Measurements from ENCODE around the gene ST6GALNAC1. TPM values are rescaled to one million over a fixed set of nuclear protein-coding genes. Genes with fewer than 3 reads are reported as not detected.

The ST6GALNAC1 gene
- total and polyA plus RNA-seq, 2 of the 13 experiments (the other 11 are each of a cell fraction or from before 2014, with no cell fraction given), result not detected

DNA sequence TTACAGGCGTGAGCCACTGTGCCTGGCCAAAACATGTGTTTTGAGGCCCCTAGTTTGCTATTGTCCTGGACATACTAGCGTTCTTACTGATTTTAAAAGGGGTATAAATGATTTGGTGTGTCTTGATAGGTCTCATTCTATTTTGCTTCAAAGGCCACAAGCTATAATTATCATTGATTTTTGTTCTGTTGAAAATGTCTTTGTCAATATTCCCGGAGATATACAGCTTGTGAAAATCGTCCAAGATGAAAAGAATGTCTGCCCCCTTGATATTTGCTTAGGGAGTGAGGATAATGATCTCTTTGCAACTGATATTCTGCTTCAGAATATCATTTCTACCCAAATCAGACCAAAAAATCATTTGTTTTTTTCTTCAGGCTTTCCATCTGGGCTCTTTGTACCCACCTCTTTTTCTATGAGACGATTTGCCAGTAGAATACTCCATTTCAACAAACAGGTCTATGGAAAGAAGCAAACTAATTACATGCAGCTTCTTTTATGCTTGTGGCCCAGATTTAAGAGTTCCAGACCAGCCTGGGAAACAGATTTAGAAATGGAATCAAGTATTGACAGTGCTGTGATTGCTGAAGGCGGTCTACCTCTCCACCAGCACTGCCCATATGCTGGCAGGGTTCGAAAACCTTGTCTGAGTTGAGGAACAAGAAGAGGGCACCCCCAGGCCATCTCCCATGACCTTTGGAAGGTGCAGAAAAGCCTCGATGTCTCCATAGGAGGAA, 14.1 kb upstream of the ST6GALNAC1 start (continued):
- no peak for TF ChIP-seq JUN (CRISPR knock-in tag; IDR thresholded peaks at IDR 0.05)
- TF ChIP-seq, protein P1, sequence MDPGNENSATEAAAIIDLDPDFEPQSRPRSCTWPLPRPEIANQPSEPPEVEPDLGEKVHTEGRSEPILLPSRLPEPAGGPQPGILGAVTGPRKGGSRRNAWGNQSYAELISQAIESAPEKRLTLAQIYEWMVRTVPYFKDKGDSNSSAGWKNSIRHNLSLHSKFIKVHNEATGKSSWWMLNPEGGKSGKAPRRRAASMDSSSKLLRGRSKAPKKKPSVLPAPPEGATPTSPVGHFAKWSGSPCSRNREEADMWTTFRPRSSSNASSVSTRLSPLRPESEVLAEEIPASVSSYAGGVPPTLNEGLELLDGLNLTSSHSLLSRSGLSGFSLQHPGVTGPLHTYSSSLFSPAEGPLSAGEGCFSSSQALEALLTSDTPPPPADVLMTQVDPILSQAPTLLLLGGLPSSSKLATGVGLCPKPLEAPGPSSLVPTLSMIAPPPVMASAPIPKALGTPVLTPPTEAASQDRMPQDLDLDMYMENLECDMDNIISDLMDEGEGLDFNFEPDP (CRISPR knock-in tag; conservative IDR thresholded peaks at IDR 0.05), result peak; percentile 90; the same call in 1 of the 2 replicates
- 0 out of 2 replicates have a peak, but pooled peaks have one; percentile 66 for TF ChIP-seq ONECUT2 (CRISPR knock-in tag; IDR thresholded peaks at IDR 0.05)
- no peak for TF ChIP-seq RORA (CRISPR knock-in tag; IDR thresholded peaks at IDR 0.05)
- no peak for TF ChIP-seq ZNF44 (CRISPR knock-in tag; IDR thresholded peaks at IDR 0.05)
- TF ChIP-seq ZNF225 (CRISPR knock-in tag; IDR thresholded peaks at IDR 0.05), result no peak
- TF ChIP-seq, protein P2, sequence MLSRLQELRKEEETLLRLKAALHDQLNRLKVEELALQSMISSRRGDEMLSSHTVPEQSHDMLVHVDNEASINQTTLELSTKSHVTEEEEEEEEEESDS (CRISPR knock-in tag; IDR thresholded peaks at IDR 0.05; ENCODE audit: borderline replicate concordance), result no peak
- TF ChIP-seq FOXC1 (CRISPR knock-in tag; IDR thresholded peaks at IDR 0.05; ENCODE audit: borderline replicate concordance), result no peak
- no peak; the same call in 1 of the 2 replicates for TF ChIP-seq ZNF543 (CRISPR knock-in tag; IDR thresholded peaks at IDR 0.05)
- peak; percentile 37; the same call in 1 of the 2 replicates for TF ChIP-seq TCF7L2 (IDR thresholded peaks at IDR 0.05; ENCODE audit: low read depth, low read length)
- no peak for TF ChIP-seq MAF1 (CRISPR knock-in tag; IDR thresholded peaks at IDR 0.05; ENCODE audit: borderline replicate concordance)
- TF ChIP-seq MIXL1 (CRISPR knock-in tag; IDR thresholded peaks at IDR 0.05), result 0 out of 2 replicates have a peak, but pooled peaks have one; percentile 39
- TF ChIP-seq SAP130 (CRISPR knock-in tag; IDR thresholded peaks at IDR 0.05; ENCODE audit: low read depth), result no peak
- TF ChIP-seq ZSCAN22 (CRISPR knock-in tag; IDR thresholded peaks at IDR 0.05), result no peak
- TF ChIP-seq, protein P3, sequence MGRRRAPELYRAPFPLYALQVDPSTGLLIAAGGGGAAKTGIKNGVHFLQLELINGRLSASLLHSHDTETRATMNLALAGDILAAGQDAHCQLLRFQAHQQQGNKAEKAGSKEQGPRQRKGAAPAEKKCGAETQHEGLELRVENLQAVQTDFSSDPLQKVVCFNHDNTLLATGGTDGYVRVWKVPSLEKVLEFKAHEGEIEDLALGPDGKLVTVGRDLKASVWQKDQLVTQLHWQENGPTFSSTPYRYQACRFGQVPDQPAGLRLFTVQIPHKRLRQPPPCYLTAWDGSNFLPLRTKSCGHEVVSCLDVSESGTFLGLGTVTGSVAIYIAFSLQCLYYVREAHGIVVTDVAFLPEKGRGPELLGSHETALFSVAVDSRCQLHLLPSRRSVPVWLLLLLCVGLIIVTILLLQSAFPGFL (CRISPR knock-in tag; IDR thresholded peaks at IDR 0.05), result no peak
- TF ChIP-seq SP140L (CRISPR knock-in tag; IDR thresholded peaks at IDR 0.05; ENCODE audit: borderline replicate concordance), result no peak
- TF ChIP-seq KDM3A (CRISPR knock-in tag; IDR thresholded peaks at IDR 0.05; ENCODE audit: low read depth), result no peak
- 0 out of 2 replicates have a peak, but pooled peaks have one; percentile 17 for TF ChIP-seq GATAD2A (CRISPR knock-in tag; IDR thresholded peaks at IDR 0.05)
- no peak for TF ChIP-seq FIP1L1 (IDR thresholded peaks at IDR 0.05; ENCODE audit: borderline replicate concordance, insufficient read depth, low read depth, low read length)
- TF ChIP-seq ZNF674 (CRISPR knock-in tag; IDR thresholded peaks at IDR 0.05; ENCODE audit: low read depth), result no peak
- TF ChIP-seq GLI4 (CRISPR knock-in tag; IDR thresholded peaks at IDR 0.05; ENCODE audit: borderline replicate concordance), result no peak
- no peak for TF ChIP-seq TP53 (CRISPR knock-in tag; conservative IDR thresholded peaks at IDR 0.05)
- TF ChIP-seq, protein P4, sequence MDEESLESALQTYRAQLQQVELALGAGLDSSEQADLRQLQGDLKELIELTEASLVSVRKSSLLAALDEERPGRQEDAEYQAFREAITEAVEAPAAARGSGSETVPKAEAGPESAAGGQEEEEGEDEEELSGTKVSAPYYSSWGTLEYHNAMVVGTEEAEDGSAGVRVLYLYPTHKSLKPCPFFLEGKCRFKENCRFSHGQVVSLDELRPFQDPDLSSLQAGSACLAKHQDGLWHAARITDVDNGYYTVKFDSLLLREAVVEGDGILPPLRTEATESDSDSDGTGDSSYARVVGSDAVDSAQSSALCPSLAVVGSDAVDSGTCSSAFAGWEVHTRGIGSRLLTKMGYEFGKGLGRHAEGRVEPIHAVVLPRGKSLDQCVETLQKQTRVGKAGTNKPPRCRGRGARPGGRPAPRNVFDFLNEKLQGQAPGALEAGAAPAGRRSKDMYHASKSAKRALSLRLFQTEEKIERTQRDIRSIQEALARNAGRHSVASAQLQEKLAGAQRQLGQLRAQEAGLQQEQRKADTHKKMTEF (CRISPR knock-in tag; IDR thresholded peaks at IDR 0.05), result no peak
- TF ChIP-seq, protein P5, sequence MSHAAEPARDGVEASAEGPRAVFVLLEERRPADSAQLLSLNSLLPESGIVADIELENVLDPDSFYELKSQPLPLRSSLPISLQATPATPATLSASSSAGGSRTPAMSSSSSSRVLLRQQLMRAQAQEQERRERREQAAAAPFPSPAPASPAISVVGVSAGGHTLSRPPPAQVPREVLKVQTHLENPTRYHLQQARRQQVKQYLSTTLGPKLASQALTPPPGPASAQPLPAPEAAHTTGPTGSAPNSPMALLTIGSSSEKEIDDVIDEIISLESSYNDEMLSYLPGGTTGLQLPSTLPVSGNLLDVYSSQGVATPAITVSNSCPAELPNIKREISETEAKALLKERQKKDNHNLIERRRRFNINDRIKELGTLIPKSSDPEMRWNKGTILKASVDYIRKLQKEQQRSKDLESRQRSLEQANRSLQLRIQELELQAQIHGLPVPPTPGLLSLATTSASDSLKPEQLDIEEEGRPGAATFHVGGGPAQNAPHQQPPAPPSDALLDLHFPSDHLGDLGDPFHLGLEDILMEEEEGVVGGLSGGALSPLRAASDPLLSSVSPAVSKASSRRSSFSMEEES (CRISPR knock-in tag; IDR thresholded peaks at IDR 0.05), result no peak
- TF ChIP-seq ZNF468 (CRISPR knock-in tag; IDR thresholded peaks at IDR 0.05), result no peak
- TF ChIP-seq, protein P6, sequence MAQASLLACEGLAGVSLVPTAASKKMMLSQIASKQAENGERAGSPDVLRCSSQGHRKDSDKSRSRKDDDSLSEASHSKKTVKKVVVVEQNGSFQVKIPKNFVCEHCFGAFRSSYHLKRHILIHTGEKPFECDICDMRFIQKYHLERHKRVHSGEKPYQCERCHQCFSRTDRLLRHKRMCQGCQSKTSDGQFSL (CRISPR knock-in tag; IDR thresholded peaks at IDR 0.05), result no peak

Data from HepG2 (cell line).